Nephron progenitor cell (in vitro differentiated cells): ENCODE measurements around the gene PTGIS.

Experiments used
- DNase-seq: peaks from one replicate; pipeline ENCODE4 v3.0.0; 2021
- H3K27ac Mint-ChIP-seq: 2 replicates; pipeline ENCODE4 v1.8.0; 2021; ENCODE audit warnings: mild to moderate bottlenecking, moderate library complexity, mixed read lengths
- H3K27me3 Mint-ChIP-seq: 2 replicates; pipeline ENCODE4 v1.8.0; 2021; ENCODE audit warnings: mild to moderate bottlenecking, low read depth, mixed read lengths; ENCODE audit not compliant: poor library complexity
- H3K36me3 Mint-ChIP-seq: 2 replicates; pipeline ENCODE4 v1.8.0; 2021; ENCODE audit warnings: low read depth, mixed read lengths
- H3K4me1 Mint-ChIP-seq: 2 replicates; pipeline ENCODE4 v1.8.0; 2021; ENCODE audit warnings: mixed read lengths
- H3K4me3 Mint-ChIP-seq: 2 replicates; pipeline ENCODE4 v1.8.0; 2021; ENCODE audit warnings: mild to moderate bottlenecking, moderate library complexity, mixed read lengths
- H3K9me3 Mint-ChIP-seq: 2 replicates; pipeline ENCODE4 v1.8.0; 2021; ENCODE audit warnings: mild to moderate bottlenecking, moderate library complexity, mixed read lengths
- TF ChIP-seq, protein P1 (sequence below): fragments of 200-600 bp; sonication (generic); IDR thresholded peaks from 2 replicates; pipeline ENCODE4 v1.5.0; 2021; ENCODE audit warnings: antibody characterized with exemption

PTGIS gene

DNA sequence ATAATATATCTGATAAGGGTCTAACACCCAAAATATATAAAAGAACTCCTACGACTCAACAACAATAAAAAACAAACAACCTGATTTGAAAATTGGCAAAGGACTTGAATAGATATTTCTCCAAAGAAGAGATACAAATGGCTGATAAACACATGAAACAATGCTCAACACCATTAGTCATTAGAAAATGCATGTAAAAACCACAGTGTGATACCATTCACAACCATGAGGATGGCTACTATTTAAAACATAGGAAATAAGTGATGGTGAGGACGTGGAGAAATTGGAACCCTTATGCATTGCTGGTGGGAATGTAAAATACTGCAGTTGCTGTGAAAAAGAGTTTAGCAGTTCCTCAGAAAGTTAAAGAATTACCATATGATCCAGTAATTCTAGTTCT is 41.4 kb downstream of the PTGIS start:
- Mint-ChIP-seq H3K9me3 (peaks cover 6% of the 10 kb centered on the region), H3K27ac (no peak overlapping the region), H3K4me1 (no peaks in the 10 kb centered on the region), H3K36me3 (peaks cover 63% of the 10 kb centered on the region), H3K27me3 (peaks cover 10% of the 10 kb centered on the region), H3K4me3 (no peak overlapping the region)
- DNase-seq = no peak
- TF ChIP-seq, protein P1, sequence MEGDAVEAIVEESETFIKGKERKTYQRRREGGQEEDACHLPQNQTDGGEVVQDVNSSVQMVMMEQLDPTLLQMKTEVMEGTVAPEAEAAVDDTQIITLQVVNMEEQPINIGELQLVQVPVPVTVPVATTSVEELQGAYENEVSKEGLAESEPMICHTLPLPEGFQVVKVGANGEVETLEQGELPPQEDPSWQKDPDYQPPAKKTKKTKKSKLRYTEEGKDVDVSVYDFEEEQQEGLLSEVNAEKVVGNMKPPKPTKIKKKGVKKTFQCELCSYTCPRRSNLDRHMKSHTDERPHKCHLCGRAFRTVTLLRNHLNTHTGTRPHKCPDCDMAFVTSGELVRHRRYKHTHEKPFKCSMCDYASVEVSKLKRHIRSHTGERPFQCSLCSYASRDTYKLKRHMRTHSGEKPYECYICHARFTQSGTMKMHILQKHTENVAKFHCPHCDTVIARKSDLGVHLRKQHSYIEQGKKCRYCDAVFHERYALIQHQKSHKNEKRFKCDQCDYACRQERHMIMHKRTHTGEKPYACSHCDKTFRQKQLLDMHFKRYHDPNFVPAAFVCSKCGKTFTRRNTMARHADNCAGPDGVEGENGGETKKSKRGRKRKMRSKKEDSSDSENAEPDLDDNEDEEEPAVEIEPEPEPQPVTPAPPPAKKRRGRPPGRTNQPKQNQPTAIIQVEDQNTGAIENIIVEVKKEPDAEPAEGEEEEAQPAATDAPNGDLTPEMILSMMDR = no peak

DNA sequence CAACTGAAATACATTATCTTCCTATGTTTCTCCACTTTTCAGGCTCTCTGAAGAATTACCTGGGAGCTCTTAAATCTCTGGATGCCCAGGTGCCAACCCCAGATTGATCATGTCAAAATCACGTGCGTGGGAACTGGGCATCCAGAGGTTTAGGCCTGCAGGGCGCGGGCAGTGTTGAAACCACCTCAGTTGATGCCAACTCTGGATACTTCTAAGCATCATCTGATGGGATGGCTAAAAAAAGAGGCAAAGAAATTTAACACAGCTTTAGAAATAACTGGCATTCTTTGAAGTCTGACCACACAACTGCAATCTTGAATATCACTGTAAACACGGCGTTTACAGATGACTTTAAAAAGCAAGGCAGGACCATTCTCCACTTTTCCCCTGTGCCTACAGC is 41.9 kb downstream of the PTGIS start:
- H3K27me3 Mint-ChIP-seq = peaks cover 10% of the 10 kb centered on the region
- TF ChIP-seq, protein P1 = no peak
- peaks cover 65% of the 10 kb centered on the region for H3K36me3 Mint-ChIP-seq
- H3K4me1 Mint-ChIP-seq = no peaks in the 10 kb centered on the region
- H3K9me3 Mint-ChIP-seq = peaks cover 6% of the 10 kb centered on the region
- no peak for DNase-seq
- H3K4me3 Mint-ChIP-seq = no peak overlapping the region
- no peak overlapping the region for H3K27ac Mint-ChIP-seq

DNA sequence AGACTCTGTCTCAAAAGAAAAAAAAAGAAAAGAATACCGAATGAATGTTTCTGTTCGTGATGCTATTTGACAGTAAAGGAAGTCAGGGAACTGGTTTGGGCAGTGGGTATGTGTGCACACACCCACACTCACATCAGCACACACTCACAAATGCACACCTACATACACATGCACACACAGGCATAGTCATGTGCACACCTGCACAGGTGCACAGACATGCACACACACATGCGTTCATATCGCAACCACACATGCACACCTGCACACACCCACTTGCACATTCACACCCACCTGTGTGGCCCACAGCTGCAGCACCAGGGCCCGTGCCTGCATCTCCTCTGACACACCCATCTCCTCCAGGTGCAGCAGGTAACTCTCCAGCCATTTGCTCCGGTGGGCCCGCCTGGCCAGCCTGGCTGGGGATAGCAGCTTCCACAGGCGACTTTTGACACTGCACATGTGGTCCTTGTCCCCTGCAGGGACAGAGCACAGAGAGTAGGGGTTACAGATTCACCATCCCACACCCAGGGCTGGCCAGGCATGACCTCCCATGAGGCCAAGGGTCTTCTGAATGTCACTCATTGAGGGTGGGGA is 44.1 kb downstream of the PTGIS start:
- TF ChIP-seq, protein P1 = no peak
- Mint-ChIP-seq H3K9me3 (peaks cover 6% of the 10 kb centered on the region), H3K27ac (no peak overlapping the region), H3K4me3 (no peak overlapping the region), H3K4me1 (peaks cover 9% of the 10 kb centered on the region), H3K36me3 (peaks cover 54% of the 10 kb centered on the region), H3K27me3 (peaks cover 13% of the 10 kb centered on the region)
- DNase-seq = no peak

DNA sequence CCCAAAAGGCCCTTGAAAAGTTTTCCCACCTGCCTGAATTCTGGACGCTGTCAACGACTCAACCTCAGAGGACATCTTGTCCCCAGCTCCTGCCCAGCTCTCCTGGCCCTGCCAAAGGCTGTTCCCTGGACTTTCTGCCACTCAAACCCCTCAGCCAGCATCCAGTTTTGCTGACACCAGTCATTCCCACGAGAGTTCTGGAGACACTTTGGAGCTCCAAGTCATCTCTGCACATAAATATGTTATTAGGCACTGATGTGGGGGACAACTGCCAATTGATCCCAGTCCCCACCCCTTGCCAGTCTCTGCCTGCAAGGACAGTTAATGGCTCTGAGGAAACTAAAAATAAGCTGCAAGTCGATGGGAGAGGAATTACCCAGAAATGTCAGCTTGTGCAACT is 46.6 kb downstream of the PTGIS start:
- H3K4me1 Mint-ChIP-seq = peaks cover 16% of the 10 kb centered on the region
- H3K27me3 Mint-ChIP-seq = peaks cover 11% of the 10 kb centered on the region
- TF ChIP-seq, protein P1 = no peak
- peaks cover 6% of the 10 kb centered on the region for H3K9me3 Mint-ChIP-seq
- H3K27ac Mint-ChIP-seq = no peak overlapping the region
- DNase-seq = no peak
- no peak overlapping the region for H3K4me3 Mint-ChIP-seq
- H3K36me3 Mint-ChIP-seq = peaks cover 54% of the 10 kb centered on the region

DNA sequence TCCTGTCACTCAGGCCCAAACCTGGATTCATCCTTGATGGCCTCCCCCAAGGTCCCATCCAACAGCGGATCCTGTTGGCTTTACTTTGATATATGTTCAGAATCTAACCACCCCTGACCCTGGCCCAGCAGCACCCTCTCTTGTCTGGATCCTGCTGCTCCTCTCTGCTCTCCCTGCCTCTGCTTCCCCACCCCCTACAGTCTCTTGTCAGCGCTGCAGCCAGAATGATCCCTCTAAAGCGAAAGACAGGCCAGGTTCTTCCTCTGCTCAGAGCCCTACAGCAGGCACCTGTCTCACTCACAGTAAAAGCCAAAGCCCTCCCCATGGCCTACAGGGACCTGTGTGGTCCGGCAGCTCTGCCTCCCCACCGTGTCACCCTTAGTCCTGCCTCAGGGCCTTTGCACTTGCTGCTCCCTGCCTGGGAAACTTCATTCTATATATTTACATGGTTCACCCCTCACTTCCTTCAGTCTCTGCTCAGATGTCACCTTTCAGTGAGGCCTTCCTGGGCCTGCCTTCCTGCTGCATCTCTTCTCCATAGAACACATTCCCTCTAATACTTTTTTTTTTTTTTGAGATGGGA is 48.1 kb downstream of the PTGIS start:
- peaks cover 16% of the 10 kb centered on the region for H3K4me1 Mint-ChIP-seq
- peaks cover 41% of the 10 kb centered on the region for H3K36me3 Mint-ChIP-seq
- no peak overlapping the region for H3K4me3 Mint-ChIP-seq
- H3K27me3 Mint-ChIP-seq = peaks cover 11% of the 10 kb centered on the region
- no peak for DNase-seq
- H3K27ac Mint-ChIP-seq = no peak overlapping the region
- H3K9me3 Mint-ChIP-seq = peaks cover 4% of the 10 kb centered on the region
- TF ChIP-seq, protein P1 = no peak

DNA sequence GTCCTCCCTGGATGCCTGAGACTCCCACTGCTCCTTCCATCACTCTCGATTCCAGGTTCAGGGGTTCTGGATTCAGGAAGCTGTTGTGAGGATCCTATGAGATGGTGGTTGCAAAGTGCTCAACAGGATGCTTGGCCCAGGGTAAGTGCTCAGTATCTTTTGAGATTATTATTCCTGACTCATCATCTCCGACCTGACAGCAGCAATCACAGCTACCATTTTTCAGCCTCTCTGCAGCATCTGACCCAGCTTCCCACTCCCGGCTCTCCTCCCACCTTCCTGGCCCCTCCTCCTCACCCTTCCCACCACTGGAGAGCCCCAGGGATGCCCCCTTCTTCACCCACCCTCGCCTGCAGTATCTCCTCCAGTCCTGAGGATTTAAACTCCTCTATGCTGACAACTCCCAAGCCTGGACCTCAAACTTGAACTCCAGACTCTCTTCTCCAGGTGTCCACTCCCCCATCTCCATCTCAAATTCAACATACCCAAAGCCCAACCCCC is 48.7 kb downstream of the PTGIS start:
- no peak overlapping the region for H3K4me3 Mint-ChIP-seq
- DNase-seq = no peak
- TF ChIP-seq, protein P1 = no peak
- H3K27me3 Mint-ChIP-seq = peaks cover 11% of the 10 kb centered on the region
- peaks cover 16% of the 10 kb centered on the region for H3K4me1 Mint-ChIP-seq
- H3K9me3 Mint-ChIP-seq = no peaks in the 10 kb centered on the region
- H3K36me3 Mint-ChIP-seq = peaks cover 35% of the 10 kb centered on the region
- no peak overlapping the region for H3K27ac Mint-ChIP-seq
